GM13977 (cell line): ENCODE data around the gene CATSPER4.

Experiments
- DNase-seq: peaks from one replicate; pipeline ENCODE4 v3.0.0; 2012; ENCODE audit warnings: low spot score
- in situ Hi-C: fragments of 300-500 bp; cut with MboI; formaldehyde crosslinking; loops from one replicate; pipeline ENCODE4 v1.12.0; 2022; ENCODE audit warnings: low sequenced_read_pairs, low pct_unique_long_range_greater_than_20kb, mixed read lengths, inconsistent platforms; ENCODE audit not compliant: unreplicated experiment
- TF ChIP-seq, protein P1 (sequence below): IDR thresholded peaks from 2 replicates; pipeline ENCODE4 v1.5.1; 2012; ENCODE audit warnings: mild to moderate bottlenecking, control low read depth; ENCODE audit not compliant: insufficient read depth; ENCODE audit errors: extremely low read depth, missing control alignments

CATSPER4 gene

DNA sequence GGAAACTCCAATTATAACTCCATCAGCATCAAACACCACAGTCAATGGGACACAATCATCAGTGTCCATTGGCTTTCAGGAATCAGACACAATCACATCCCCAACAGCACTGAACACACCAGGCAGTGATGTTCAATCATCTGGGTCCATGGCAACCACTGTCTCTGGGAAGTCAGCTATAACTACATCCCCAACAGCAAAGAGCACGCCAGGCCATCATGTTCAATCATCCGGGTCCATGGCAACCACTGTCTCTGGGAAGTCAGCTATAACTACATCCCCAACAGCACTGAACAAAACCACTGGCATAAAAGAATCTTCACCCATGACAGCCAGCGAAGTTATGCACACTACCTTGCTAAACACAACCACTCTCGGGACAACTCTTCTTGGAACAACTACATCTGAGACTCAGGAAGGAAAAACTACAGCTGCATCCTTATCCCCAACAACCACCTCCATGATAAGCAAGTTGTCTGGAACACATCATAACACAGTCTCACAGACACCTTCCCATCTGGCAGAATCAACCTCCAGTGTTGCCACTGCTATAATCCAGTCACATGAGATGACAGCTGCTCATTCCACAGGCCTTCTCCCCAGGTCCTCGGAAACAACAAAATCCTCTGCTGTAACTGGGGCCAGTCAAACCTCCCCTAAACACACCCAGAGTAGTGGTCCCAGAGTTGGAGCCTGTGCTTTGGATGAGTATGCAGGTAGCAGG, 19.9 kb downstream of the CATSPER4 start:
- DNase-seq, result no peak
- in situ Hi-C loops, result no loop called here

DNA sequence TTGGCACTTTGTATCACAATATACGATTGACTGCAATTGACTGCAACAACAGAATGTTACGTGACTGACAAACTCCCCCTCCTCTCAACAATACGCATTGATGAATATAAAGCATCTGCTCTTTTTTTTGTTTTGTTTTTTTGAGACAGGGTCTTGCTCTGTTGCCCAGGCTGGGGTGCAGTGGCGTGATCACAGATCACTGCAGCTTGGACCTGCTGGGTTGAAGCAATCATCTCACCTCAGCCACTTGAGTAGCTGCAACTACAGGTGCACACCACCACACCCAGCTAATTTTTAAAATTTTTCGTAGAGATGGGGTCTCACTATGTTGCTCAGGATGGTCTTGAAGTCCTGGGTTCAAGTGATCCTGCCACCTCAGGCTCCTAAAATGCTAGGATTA, 22.3 kb downstream of the CATSPER4 start:
- in situ Hi-C loops, result no loop called here
- DNase-seq, result no peak
- TF ChIP-seq, protein P1, sequence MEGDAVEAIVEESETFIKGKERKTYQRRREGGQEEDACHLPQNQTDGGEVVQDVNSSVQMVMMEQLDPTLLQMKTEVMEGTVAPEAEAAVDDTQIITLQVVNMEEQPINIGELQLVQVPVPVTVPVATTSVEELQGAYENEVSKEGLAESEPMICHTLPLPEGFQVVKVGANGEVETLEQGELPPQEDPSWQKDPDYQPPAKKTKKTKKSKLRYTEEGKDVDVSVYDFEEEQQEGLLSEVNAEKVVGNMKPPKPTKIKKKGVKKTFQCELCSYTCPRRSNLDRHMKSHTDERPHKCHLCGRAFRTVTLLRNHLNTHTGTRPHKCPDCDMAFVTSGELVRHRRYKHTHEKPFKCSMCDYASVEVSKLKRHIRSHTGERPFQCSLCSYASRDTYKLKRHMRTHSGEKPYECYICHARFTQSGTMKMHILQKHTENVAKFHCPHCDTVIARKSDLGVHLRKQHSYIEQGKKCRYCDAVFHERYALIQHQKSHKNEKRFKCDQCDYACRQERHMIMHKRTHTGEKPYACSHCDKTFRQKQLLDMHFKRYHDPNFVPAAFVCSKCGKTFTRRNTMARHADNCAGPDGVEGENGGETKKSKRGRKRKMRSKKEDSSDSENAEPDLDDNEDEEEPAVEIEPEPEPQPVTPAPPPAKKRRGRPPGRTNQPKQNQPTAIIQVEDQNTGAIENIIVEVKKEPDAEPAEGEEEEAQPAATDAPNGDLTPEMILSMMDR, result no peak

More for the DNA sequence above, 19.9 kb downstream of the CATSPER4 start:
- TF ChIP-seq, protein P1, result no peak

DNA sequence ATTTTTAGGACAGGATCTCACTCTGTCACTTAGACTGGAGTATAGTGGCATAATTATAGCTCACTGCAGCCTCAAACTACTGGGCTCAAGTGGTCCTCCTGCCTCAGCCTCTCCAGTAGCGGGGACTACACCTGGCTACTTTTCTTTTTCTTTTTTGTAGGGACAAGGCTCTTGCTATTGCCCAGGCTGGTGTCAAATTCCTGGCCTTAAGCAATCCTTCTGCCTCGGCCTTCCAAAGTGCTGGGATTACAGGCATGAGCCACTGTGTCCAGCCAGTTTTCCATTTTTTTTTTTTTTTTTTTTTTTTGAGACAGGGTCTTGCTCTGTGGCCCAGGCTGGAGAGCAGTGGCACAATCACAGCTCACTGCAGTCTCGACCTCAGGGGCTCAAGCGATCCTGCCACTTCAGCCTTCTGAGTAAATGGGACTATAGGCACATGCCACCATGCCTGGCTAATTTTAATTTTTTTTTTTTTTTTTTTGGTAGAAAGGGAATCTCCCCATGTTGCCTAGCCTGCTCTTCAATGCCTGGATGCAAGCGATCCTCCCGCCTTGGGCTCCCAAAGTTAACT, 23.0 kb downstream of the CATSPER4 start:
- in situ Hi-C loops, result no loop called here
- TF ChIP-seq, protein P1, result no peak
- DNase-seq, result no peak

DNA sequence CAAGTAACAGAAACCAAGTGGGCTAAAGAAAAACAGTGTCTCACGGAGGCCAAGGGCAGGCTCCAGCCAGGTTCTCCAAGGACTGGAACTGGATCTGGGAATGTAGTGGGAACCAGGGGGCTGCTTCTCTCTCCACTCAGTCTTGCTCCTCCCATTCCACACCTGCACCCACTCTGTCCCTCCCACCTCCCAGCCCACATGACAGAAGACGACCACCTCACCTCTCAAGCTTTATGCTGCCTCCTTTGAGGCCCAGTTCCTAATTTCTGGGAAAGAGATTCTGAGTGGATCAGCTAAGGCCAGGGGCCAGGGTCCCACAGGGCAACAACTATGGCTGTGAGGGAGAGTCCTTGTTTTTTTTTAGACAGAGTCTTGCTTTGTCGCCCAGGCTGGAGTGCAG, 24.8 kb downstream of the CATSPER4 start:
- DNase-seq, result no peak
- in situ Hi-C loops, result no loop called here
- TF ChIP-seq, protein P1, result no peak

DNA sequence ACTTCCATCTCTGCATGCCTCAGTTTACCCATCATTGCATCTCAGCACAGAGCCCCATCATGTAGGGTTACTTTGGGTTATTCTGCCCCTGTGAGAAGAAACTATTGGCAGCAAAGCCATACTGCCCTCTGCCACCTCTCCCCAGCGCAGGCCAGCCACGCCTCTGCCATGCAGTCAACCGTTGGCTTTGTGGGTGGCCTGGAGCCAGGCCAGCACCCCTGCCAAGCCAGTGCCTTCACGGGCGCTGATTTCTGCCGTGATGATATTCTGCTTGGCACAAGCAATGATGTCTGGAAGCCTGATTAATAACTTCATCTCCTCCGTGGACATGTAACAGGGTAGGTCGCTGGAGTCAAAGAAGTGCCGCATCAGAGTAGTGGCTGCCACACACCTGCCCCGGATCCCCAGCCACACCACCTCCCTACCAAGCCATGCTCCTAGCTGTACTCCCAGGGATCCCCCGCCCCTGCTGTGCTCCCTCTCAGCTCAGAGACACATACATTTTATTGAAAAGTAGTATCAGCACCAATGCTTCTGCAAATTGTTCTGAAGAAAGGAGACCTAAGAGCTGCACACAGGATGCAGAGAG, 28.6 kb downstream of the CATSPER4 start:
- TF ChIP-seq, protein P1, result no peak
- in situ Hi-C loops, result no loop called here
- DNase-seq, result no peak

DNA sequence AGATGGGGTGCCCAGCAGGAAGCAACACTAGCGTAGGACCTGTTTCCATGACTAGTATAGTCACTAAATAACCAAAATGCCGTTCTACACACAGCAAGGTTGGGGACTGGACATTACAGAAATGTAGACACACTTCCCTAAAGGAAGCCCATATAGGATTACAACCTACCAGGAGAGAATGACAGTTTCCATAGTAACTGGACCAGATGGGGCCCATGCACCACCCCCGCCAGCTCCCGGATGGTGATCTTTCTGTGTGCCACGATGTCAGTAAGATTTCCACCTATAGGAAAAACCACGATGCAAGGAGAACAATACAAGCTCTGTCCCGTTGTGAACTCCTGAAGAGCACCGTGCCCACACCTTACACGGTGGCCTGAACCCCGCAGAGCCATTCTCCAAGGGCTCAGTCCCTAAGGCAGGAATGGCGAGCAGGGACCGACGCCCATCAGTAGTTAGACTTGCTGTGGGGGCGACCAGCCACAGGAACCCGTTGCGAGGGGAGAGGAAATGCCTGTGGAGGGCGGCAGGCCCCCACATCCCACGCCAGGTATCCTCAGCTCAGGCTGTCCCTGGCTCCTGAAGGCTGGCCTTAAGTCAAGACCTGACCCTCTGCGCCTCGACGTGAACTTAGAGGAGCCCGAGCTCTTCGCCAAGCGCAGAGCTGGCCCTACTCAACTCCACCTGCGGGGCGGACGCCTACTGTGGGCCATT, 30.0 kb downstream of the CATSPER4 start:
- in situ Hi-C loops, result no loop called here
- DNase-seq, result no peak
- TF ChIP-seq, protein P1, result no peak
